GM12878 (cell line): ENCODE data around the gene H6PD. TPM values are rescaled to one million over a fixed set of nuclear protein-coding genes. Genes with fewer than 3 reads are reported as not detected.

Experiments
- ATF7 ChIP-seq: fragments of 450-650 bp; IDR thresholded peaks from 2 replicates; pipeline ENCODE4 v1.6.1; 2016; ENCODE audit warnings: low read depth, mild to moderate bottlenecking
- BACH1 ChIP-seq: fragments of 450-650 bp; IDR thresholded peaks from 2 replicates; pipeline ENCODE4 v1.6.1; 2017; ENCODE audit warnings: mild to moderate bottlenecking, borderline replicate concordance
- BHLHE40 ChIP-seq, 2 experiments: fragments of 450-650 bp in 1 of 2; IDR thresholded peaks; 2 replicates each; pipeline ENCODE4 v1.6.1; 2011 to 2017; ENCODE audit warnings: low read depth in 2 of 2, borderline replicate concordance in 1 of 2, improper control_type of control experiment in 1 of 2, low read length in 1 of 2, mild to moderate bottlenecking in 1 of 2
- FOXM1 ChIP-seq: IDR thresholded peaks from 2 replicates; pipeline ENCODE4 v1.6.1; 2012; ENCODE audit warnings: low read depth, mild to moderate bottlenecking, inconsistent platforms, low read length, moderate library complexity
- IKZF1 ChIP-seq: fragments of 450-650 bp; conservative IDR thresholded peaks from 2 replicates; pipeline ENCODE4 v1.6.1; 2017; ENCODE audit warnings: antibody characterized with exemption, mild to moderate bottlenecking
- IKZF2 ChIP-seq, 2 experiments: fragments of 450-650 bp; IDR thresholded peaks; 2 replicates each; pipeline ENCODE4 v1.6.1; 2017; ENCODE audit warnings: mild to moderate bottlenecking in 2 of 2, moderate library complexity in 2 of 2
- MEF2B ChIP-seq: fragments of 450-650 bp; IDR thresholded peaks from 2 replicates; pipeline ENCODE4 v1.6.1; 2018; ENCODE audit warnings: mild to moderate bottlenecking, moderate library complexity; ENCODE audit not compliant: partially characterized antibody, poor library complexity, severe bottlenecking
- MTA2 ChIP-seq: fragments of 450-650 bp; IDR thresholded peaks from 2 replicates; pipeline ENCODE4 v1.6.1; 2016; ENCODE audit warnings: low read depth, mild to moderate bottlenecking, moderate library complexity
- NBN ChIP-seq: fragments of 450-650 bp; IDR thresholded peaks from 2 replicates; pipeline ENCODE4 v1.6.1; 2016
- NFIC ChIP-seq: IDR thresholded peaks from 2 replicates; pipeline ENCODE4 v1.6.1; 2012; ENCODE audit warnings: low read depth, mild to moderate bottlenecking, inconsistent platforms, low read length, moderate library complexity
- NFXL1 ChIP-seq: fragments of 450-650 bp; IDR thresholded peaks from 2 replicates; pipeline ENCODE4 v1.6.1; 2017; ENCODE audit warnings: antibody characterized with exemption, mild to moderate bottlenecking, borderline replicate concordance
- POU2F2 ChIP-seq: IDR thresholded peaks from 3 replicates; pipeline ENCODE4 v1.6.1; 2011; ENCODE audit warnings: low read depth, mild to moderate bottlenecking, low read length, borderline replicate concordance
- RAD51 ChIP-seq: fragments of 450-650 bp; IDR thresholded peaks from 2 replicates; pipeline ENCODE4 v1.6.1; 2016; ENCODE audit warnings: moderate library complexity, mild to moderate bottlenecking, inconsistent platforms
- RUNX3 ChIP-seq: IDR thresholded peaks from 2 replicates; pipeline ENCODE4 v1.6.1; 2012; ENCODE audit warnings: low read length, inconsistent platforms
- SIN3A ChIP-seq: IDR thresholded peaks from 2 replicates; pipeline ENCODE4 v1.6.1; 2012; ENCODE audit warnings: low read depth, low read length, improper control_type of control experiment
- SRF ChIP-seq, 2 experiments: IDR thresholded peaks; 2 replicates each; pipeline ENCODE4 v1.6.1; 2011; ENCODE audit warnings: low read depth in 2 of 2, low read length in 2 of 2, mild to moderate bottlenecking in 1 of 2, moderate library complexity in 1 of 2
- TCF12 ChIP-seq: IDR thresholded peaks from 2 replicates; pipeline ENCODE4 v1.6.1; 2011; ENCODE audit warnings: low read depth, mild to moderate bottlenecking, low read length
- WRNIP1 ChIP-seq: IDR thresholded peaks from 2 replicates; pipeline ENCODE4 v1.6.1; 2011; ENCODE audit warnings: low read depth, low read length, improper control_type of control experiment, borderline replicate concordance
- ZNF24 ChIP-seq: fragments of 450-650 bp; IDR thresholded peaks from 2 replicates; pipeline ENCODE4 v1.6.1; 2017; ENCODE audit warnings: antibody characterized with exemption, mild to moderate bottlenecking
- polyA plus RNA-seq, 11 experiments: library from polyadenylated mRNA; depleted of rRNA in 4 of 11; unstranded in 6 of 11; stranded (reverse) in 5 of 11; fragments of >200 nt; fragmentation: Nextera tagmentation in 4 of 11; fragmentation: Illumina TruSeq in 1 of 11; extraction: Ambion mirVana in 4 of 11; extraction: Trizol in 1 of 11; gene quantifications; 1 replicate in 1 of 11; 2 replicates in 10 of 11; pipeline versions ENCODE4 v1.2.1 to v1.2.3, GENCODE V29; 2011 to 2016; ENCODE audit warnings: inconsistent platforms in 2 of 11, missing spikeins in 2 of 11, low read depth in 1 of 11
- total RNA-seq, 4 experiments: library from RNA; depleted of rRNA in 3 of 4; stranded (reverse); fragments of >200 nt in 3 of 4; fragmentation: Illumina TruSeq in 1 of 4; extraction: Trizol in 1 of 4; gene quantifications; 2 replicates each; pipeline versions ENCODE4 v1.2.1 to v1.2.3, GENCODE V29; 2013 to 2021
- TF ChIP-seq, protein P1 (sequence below): IDR thresholded peaks from 2 replicates; pipeline ENCODE4 v1.6.1; 2012; ENCODE audit warnings: low read depth, low read length, improper control_type of control experiment

The H6PD gene
- total and polyA plus RNA-seq, 10 of the 15 experiments (the other 5 are each of a cell fraction or from before 2014, with no cell fraction given) = 1.2 to 20.7 (median 7.7) TPM

DNA sequence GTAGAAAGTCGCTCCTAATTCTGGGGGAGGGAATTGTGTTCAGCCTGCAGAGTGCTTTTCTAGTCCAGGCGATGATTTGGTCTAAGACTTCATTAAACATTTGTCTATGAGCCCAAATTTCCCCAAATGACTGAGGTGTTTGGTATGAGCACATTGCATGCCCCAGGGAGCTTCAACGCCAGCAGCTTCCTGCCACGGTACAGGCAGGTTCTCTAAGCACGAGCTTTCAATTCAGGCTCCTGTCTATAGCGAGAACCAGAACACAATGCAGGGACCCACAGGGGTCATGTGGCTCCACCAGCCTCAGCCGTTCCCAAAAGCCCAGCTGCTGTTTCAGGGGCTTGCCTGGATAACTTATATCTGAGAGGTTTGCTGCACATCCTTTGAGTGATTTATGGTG is 34.1 kb upstream of the H6PD start (continued):
- TF ChIP-seq BHLHE40 (IDR thresholded peaks at IDR 0.05; ENCODE audit: borderline replicate concordance in 1 of 2, low read depth in 2 of 2, low read length in 1 of 2) (peak in 1 of 2 experiments; percentile 53; a peak in 1 of 4 replicates), SIN3A (no peak), RUNX3 (no peak), ATF7 (peak; percentile 40; the same call in 1 of the 2 replicates), RAD51 (0 out of 2 replicates have a peak, but pooled peaks have one; percentile 30), NFIC (no peak), MEF2B (peak; percentile 30), BACH1 (no peak), POU2F2 (no peak), ZNF24 (no peak), NBN (no peak), IKZF1 (no peak; the same call in 1 of the 2 replicates), SRF (IDR thresholded peaks at IDR 0.05; ENCODE audit: low read depth in 2 of 2, low read length in 2 of 2) (0 out of 4 replicates have a peak, but pooled peaks of 1 of the 2 experiments have one; percentile 10), WRNIP1 (no peak), FOXM1 (no peak), IKZF2 (IDR thresholded peaks at IDR 0.05) (peak in 1 of 2 experiments; percentile 16; a peak in 1 of 4 replicates), MTA2 (no peak), NFXL1 (no peak), TCF12 (no peak)
- TF ChIP-seq, protein P1, sequence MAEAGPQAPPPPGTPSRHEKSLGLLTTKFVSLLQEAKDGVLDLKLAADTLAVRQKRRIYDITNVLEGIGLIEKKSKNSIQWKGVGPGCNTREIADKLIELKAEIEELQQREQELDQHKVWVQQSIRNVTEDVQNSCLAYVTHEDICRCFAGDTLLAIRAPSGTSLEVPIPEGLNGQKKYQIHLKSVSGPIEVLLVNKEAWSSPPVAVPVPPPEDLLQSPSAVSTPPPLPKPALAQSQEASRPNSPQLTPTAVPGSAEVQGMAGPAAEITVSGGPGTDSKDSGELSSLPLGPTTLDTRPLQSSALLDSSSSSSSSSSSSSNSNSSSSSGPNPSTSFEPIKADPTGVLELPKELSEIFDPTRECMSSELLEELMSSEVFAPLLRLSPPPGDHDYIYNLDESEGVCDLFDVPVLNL = no peak
